HG03064 (cell line): ENCODE results near the gene VSIG10.
"Not testable (repeated sequence)": the region's sequence is repeated elsewhere in the genome, so short reads cannot be mapped to it uniquely, and the experiment has no call there.

Experiments used
- ATAC-seq: cut with Tn5 transposase; IDR thresholded peaks from one replicate; pipeline ENCODE4 v1.9.1; 2021; ENCODE audit warnings: low read depth; ENCODE audit not compliant: unreplicated experiment

Gene VSIG10

GRCh38 chr12:118103601-118104382 lies at the start of gene VSIG10:
Gene VSIG10 (minus strand): TSS chr12:118104011. CDS start chr12:118103671, 340 bp downstream.
- ATAC-seq = no peak

- no peak for ATAC-seq
Observed at GRCh38 chr12:118151755-118152154, 47.9 kb upstream of the VSIG10 start.

- ATAC-seq = no peak
Observed at GRCh38 chr12:118150625-118151024, 46.8 kb upstream of the VSIG10 start.

GRCh38 chr12:118148287-118148686 lies 44.5 kb upstream of the VSIG10 start:
- no peak for ATAC-seq

GRCh38 chr12:118145798-118146156 lies 42.0 kb upstream of the VSIG10 start:
- ATAC-seq = no peak

GRCh38 chr12:118145113-118145797 lies 41.4 kb upstream of the VSIG10 start:
- peak; percentile 59 for ATAC-seq

GRCh38 chr12:118144499-118144898 lies 40.7 kb upstream of the VSIG10 start:
- no peak for ATAC-seq

- ATAC-seq = no peak
Observed at GRCh38 chr12:118140825-118141224, 37.0 kb upstream of the VSIG10 start.

- ATAC-seq = no peak
Observed at GRCh38 chr12:118137148-118137678, 33.4 kb upstream of the VSIG10 start.

- ATAC-seq = peak; percentile 21
Observed at GRCh38 chr12:118136559-118137003, 32.8 kb upstream of the VSIG10 start.

GRCh38 chr12:118135788-118136558 lies 32.2 kb upstream of the VSIG10 start, which contains the start of gene PEBP1:
Gene PEBP1 (plus strand): TSS chr12:118136124. CDS start chr12:118136210, 86 bp downstream.
- ATAC-seq = peak; percentile 98

- ATAC-seq = not testable (repeated sequence)
Observed at GRCh38 chr12:118129436-118129835, 25.6 kb upstream of the VSIG10 start.

- no peak for ATAC-seq
Observed at GRCh38 chr12:118127867-118128266, 24.1 kb upstream of the VSIG10 start.

GRCh38 chr12:118126119-118126757 lies 22.4 kb upstream of the VSIG10 start:
- no peak for ATAC-seq

GRCh38 chr12:118125743-118126118 lies 21.9 kb upstream of the VSIG10 start:
- no peak for ATAC-seq

- no peak for ATAC-seq
Observed at GRCh38 chr12:118124333-118124874, 20.6 kb upstream of the VSIG10 start.

GRCh38 chr12:118122264-118122663 lies 18.5 kb upstream of the VSIG10 start:
- ATAC-seq = no peak

GRCh38 chr12:118120579-118121363 lies 17.0 kb upstream of the VSIG10 start:
- no peak for ATAC-seq

GRCh38 chr12:118119449-118119879 lies 15.7 kb upstream of the VSIG10 start:
- ATAC-seq = no peak
